Esophagus muscularis mucosa (tissue), 4 donors: ENCODE data around the gene EMC10.

ENCODE experiments used
- CTCF ChIP-seq, 3 experiments: fragments of 200-600 bp in 2 of 3; fragments of 450-650 bp in 1 of 3; sonication (generic) in 2 of 3; IDR thresholded peaks; one replicate each; pipeline ENCODE4 v1.5.1; 2017 to 2019; ENCODE audit warnings: antibody characterized with exemption in 3 of 3, mild to moderate bottlenecking in 2 of 3, moderate library complexity in 1 of 3
- EP300 ChIP-seq: sonication (generic); formaldehyde crosslinking; IDR thresholded peaks from one replicate; pipeline ENCODE4 v1.6.1; 2017; ENCODE audit warnings: antibody characterized with exemption
- POLR2A ChIP-seq: fragments of 450-650 bp; IDR thresholded peaks from one replicate; pipeline ENCODE4 v1.6.1; 2017; ENCODE audit warnings: antibody characterized with exemption, moderate library complexity, mild to moderate bottlenecking, low read depth

GRCh38 chr19:50482916-50483315, 6.6 kb downstream of the EMC10 start:
- TF ChIP-seq POLR2A, result no peak
- TF ChIP-seq CTCF (IDR thresholded peaks at IDR 0.05), result no peak
- no peak for TF ChIP-seq EP300
